ENCODE data around the gene SLC47A1. TPM values are rescaled to one million over a fixed set of nuclear protein-coding genes. Genes with fewer than 3 reads are reported as not detected.

Gene SLC47A1
- total RNA-seq, 6 experiments from 2014 or later: 47.5 to 182 (median 67.4) TPM

- ATAC-seq (no peak), DNase-seq (no peak)
- intact Hi-C loops (cut with DNase I): no loop called here
- Histone ChIP-seq H3K36me3 (no peaks in the 10 kb centered on the region), H3K27me3 (no peaks in the 10 kb centered on the region), H3K4me3 (peak overlapping the region; percentile 75 to 92 (median 85)), H3K27ac (peak overlapping the region in 2 of 3 donors; percentile 99 to 100), H3K4me1 (peaks cover 0 to 50% (median 15%) of the 10 kb centered on the region in 4 donors), H3K9me3 (no peaks in the 10 kb centered on the region)
- TF ChIP-seq POLR2A (IDR thresholded peaks at IDR 0.05): no peak
- no peak for TF ChIP-seq CTCF (IDR thresholded peaks at IDR 0.05)
- WGBS (ENCODE audit: insufficient coverage, low coverage, low lambda C conversion rate, missing lambda C conversion rate): 22% methylated on average over 16 of the region's 19 CpGs
Observed at GRCh38 chr17:19534562-19535149, 1.0 kb downstream of the SLC47A1 start.

GRCh38 chr17:19537111-19537510 lies 3.5 kb downstream of the SLC47A1 start:
- H3K9me3 ChIP-seq: no peaks in the 10 kb centered on the region
- peak overlapping the region in 2 of 3 donors; percentile 92 to 100 for H3K27ac ChIP-seq
- TF ChIP-seq CTCF (IDR thresholded peaks at IDR 0.05): no peak
- no peak for TF ChIP-seq POLR2A (IDR thresholded peaks at IDR 0.05)
- H3K36me3 ChIP-seq: no peaks in the 10 kb centered on the region
- WGBS (ENCODE audit: insufficient coverage, low coverage, low lambda C conversion rate, missing lambda C conversion rate): 77% methylated on average over 6 of the region's 6 CpGs
- H3K27me3 ChIP-seq: no peaks in the 10 kb centered on the region
- peaks cover 0 to 66% (median 20%) of the 10 kb centered on the region in 4 donors for H3K4me1 ChIP-seq
- intact Hi-C loops (cut with DNase I): no loop called here
- ATAC-seq (no peak), DNase-seq (no peak)
- no peak overlapping the region for H3K4me3 ChIP-seq

DNA sequence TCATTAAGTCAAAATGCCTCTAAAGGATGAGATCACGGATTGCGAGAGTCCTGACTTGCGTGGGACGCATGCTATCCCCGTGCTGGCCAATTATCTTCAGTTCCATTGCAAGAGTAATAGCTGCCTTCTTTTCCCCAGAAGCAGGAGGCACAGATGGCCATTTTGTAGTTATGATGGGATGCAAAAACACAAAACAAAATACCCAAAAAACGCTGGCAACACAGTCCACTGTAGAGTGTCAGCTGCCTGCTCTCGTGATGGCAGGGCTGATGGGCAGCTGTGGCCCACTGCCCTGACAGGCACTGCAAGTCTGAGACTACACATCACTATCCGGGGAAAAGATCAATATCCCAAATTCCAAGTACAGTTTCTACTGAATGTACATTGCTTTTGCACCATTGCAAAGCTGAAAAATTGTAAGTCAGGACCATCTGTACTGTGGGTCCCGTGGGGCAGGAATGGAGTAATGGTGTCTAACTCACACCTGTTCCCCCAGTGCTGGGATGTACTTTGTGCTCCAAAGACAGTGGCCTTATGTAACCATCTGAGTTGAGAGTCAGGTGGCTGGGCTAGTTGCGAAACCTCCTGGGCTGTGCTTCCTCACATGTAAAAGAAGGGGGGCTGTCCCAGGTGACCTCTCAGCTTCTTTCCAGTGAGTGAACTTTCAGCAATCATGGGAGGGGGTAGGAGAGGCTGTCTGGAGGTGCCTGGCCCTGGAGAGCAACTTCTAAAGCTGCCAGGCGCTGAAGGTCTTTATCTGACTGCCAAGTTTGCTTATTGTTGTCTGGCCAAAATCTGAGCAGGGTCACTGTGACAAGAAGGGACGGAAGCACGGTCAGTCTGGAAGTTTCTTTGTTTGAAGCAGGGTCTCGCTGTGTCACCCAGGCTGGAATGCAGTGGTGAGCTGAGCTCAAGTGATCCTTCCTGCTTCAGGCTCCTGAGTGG lies 4.7 kb downstream of the SLC47A1 start:
- intact Hi-C loops (cut with DNase I): no loop called here
- Histone ChIP-seq H3K4me1 (peaks cover 0 to 74% (median 22%) of the 10 kb centered on the region in 4 donors), H3K4me3 (peak overlapping the region in 1 of 3 donors; percentile 7), H3K27ac (peak overlapping the region; percentile 61 to 100 (median 92)), H3K36me3 (peaks cover 0 to 5% (median 0%) of the 10 kb centered on the region in 4 donors), H3K9me3 (no peaks in the 10 kb centered on the region), H3K27me3 (no peaks in the 10 kb centered on the region)
- WGBS (ENCODE audit: insufficient coverage, low coverage, low lambda C conversion rate, missing lambda C conversion rate): 63% methylated on average over 10 of the region's 14 CpGs
- ATAC-seq (peak; percentile 58 to 70 (median 65)), DNase-seq (peak; percentile 81 to 94 (median 92))
- no peak for TF ChIP-seq POLR2A (IDR thresholded peaks at IDR 0.05)
- no peak for TF ChIP-seq CTCF (IDR thresholded peaks at IDR 0.05)

GRCh38 chr17:19539040-19539399 lies 5.4 kb downstream of the SLC47A1 start:
- Histone ChIP-seq H3K27me3 (no peaks in the 10 kb centered on the region), H3K4me1 (peaks cover 0 to 78% (median 22%) of the 10 kb centered on the region in 4 donors), H3K4me3 (peak overlapping the region in 1 of 3 donors; percentile 7), H3K9me3 (no peaks in the 10 kb centered on the region), H3K27ac (peak overlapping the region; percentile 61 to 100 (median 92)), H3K36me3 (peaks cover 0 to 12% (median 0%) of the 10 kb centered on the region in 4 donors)
- DNase-seq: peak in 1 of 3 donors; percentile 44
- WGBS (ENCODE audit: insufficient coverage, low coverage, low lambda C conversion rate, missing lambda C conversion rate): 60% methylated on average over 2 of the region's 7 CpGs
- intact Hi-C loops (cut with DNase I): no loop called here
- TF ChIP-seq POLR2A (IDR thresholded peaks at IDR 0.05) (no peak), CTCF (IDR thresholded peaks at IDR 0.05) (no peak)
- ATAC-seq: peak; percentile 14 to 37 (median 24)
